Adipocyte (in vitro differentiated cells): ENCODE measurements around the gene TGFBR1.
A peak's percentile ranks its signal among the peaks of the same experiment; 100 is the strongest.

ENCODE experiments used
- DNase-seq: peaks from one replicate; pipeline ENCODE4 v3.0.0-alpha.2; 2015; ENCODE audit warnings: low read depth
- H3K27me3 ChIP-seq: replicated peaks from 2 replicates; pipeline ENCODE4 v1.7.0; 2013; ENCODE audit warnings: mild to moderate bottlenecking, low read length, moderate library complexity; ENCODE audit not compliant: control insufficient read depth, insufficient read depth
- H3K36me3 ChIP-seq: 2 replicates; pipeline ENCODE4 v1.7.0; 2013; ENCODE audit warnings: low read length, mild to moderate bottlenecking, moderate library complexity; ENCODE audit not compliant: control insufficient read depth, insufficient read depth, severe bottlenecking
- H3K4me1 ChIP-seq: 2 replicates; pipeline ENCODE4 v1.7.0; 2013; ENCODE audit warnings: mild to moderate bottlenecking, low read length, moderate library complexity; ENCODE audit not compliant: control insufficient read depth, insufficient read depth
- H3K4me3 ChIP-seq: 2 replicates; pipeline ENCODE4 v1.7.0; 2013; ENCODE audit warnings: mild to moderate bottlenecking, low read length, moderate library complexity
- H3K9ac ChIP-seq: 2 replicates; pipeline ENCODE4 v1.7.0; 2013; ENCODE audit warnings: mild to moderate bottlenecking, low read length, moderate library complexity
- H3K9me3 ChIP-seq: 2 replicates; pipeline ENCODE4 v1.7.0; 2013; ENCODE audit warnings: mild to moderate bottlenecking, low read length, moderate library complexity; ENCODE audit not compliant: control insufficient read depth

Gene TGFBR1

GRCh38 chr9:99078717-99079116 lies 26.2 kb upstream of the TGFBR1 start:
- Histone ChIP-seq H3K4me1 (peaks cover 9% of the 10 kb centered on the region), H3K4me3 (no peak overlapping the region), H3K36me3 (no peaks in the 10 kb centered on the region), H3K9me3 (no peaks in the 10 kb centered on the region), H3K27me3 (peaks cover 10% of the 10 kb centered on the region), H3K9ac (no peak overlapping the region)
- no peak for DNase-seq

GRCh38 chr9:99079542-99079941 lies 25.4 kb upstream of the TGFBR1 start:
- no peaks in the 10 kb centered on the region for H3K9me3 ChIP-seq
- no peak for DNase-seq
- H3K4me3 ChIP-seq = no peak overlapping the region
- H3K36me3 ChIP-seq = no peaks in the 10 kb centered on the region
- H3K4me1 ChIP-seq = peaks cover 9% of the 10 kb centered on the region
- peaks cover 10% of the 10 kb centered on the region for H3K27me3 ChIP-seq
- no peak overlapping the region for H3K9ac ChIP-seq

GRCh38 chr9:99083051-99083450 lies 21.9 kb upstream of the TGFBR1 start:
- no peak overlapping the region for H3K9ac ChIP-seq
- H3K4me3 ChIP-seq = no peak overlapping the region
- peaks cover 15% of the 10 kb centered on the region for H3K4me1 ChIP-seq
- no peak for DNase-seq
- H3K36me3 ChIP-seq = no peaks in the 10 kb centered on the region
- H3K27me3 ChIP-seq = peaks cover 10% of the 10 kb centered on the region
- no peaks in the 10 kb centered on the region for H3K9me3 ChIP-seq

- H3K4me3 ChIP-seq = peak overlapping the region; percentile 20
- H3K9me3 ChIP-seq = peaks cover 3% of the 10 kb centered on the region
- no peaks in the 10 kb centered on the region for H3K36me3 ChIP-seq
- peak; percentile 60 for DNase-seq
- H3K27me3 ChIP-seq = peaks cover 5% of the 10 kb centered on the region
- no peak overlapping the region for H3K9ac ChIP-seq
- H3K4me1 ChIP-seq = peaks cover 23% of the 10 kb centered on the region
These were observed 18.7 kb upstream of the TGFBR1 start for GRCh38 chr9:99085949-99086948.

- Histone ChIP-seq H3K4me1 (peaks cover 23% of the 10 kb centered on the region), H3K27me3 (peaks cover 5% of the 10 kb centered on the region), H3K9ac (no peak overlapping the region), H3K36me3 (no peaks in the 10 kb centered on the region), H3K9me3 (peaks cover 3% of the 10 kb centered on the region), H3K4me3 (no peak overlapping the region)
- no peak for DNase-seq
These were observed 17.5 kb upstream of the TGFBR1 start for GRCh38 chr9:99087462-99087861.

GRCh38 chr9:99090336-99091130 lies 14.4 kb upstream of the TGFBR1 start:
- Histone ChIP-seq H3K36me3 (no peaks in the 10 kb centered on the region), H3K4me1 (peaks cover 23% of the 10 kb centered on the region), H3K9ac (no peak overlapping the region), H3K27me3 (peaks cover 4% of the 10 kb centered on the region), H3K9me3 (peaks cover 3% of the 10 kb centered on the region), H3K4me3 (no peak overlapping the region)
- DNase-seq = no peak

- peaks cover 3% of the 10 kb centered on the region for H3K9me3 ChIP-seq
- peaks cover 8% of the 10 kb centered on the region for H3K4me1 ChIP-seq
- no peaks in the 10 kb centered on the region for H3K36me3 ChIP-seq
- H3K4me3 ChIP-seq = no peak overlapping the region
- H3K27me3 ChIP-seq = peaks cover 10% of the 10 kb centered on the region
- no peak overlapping the region for H3K9ac ChIP-seq
- no peak for DNase-seq
These were observed 12.0 kb upstream of the TGFBR1 start for GRCh38 chr9:99092643-99093491.

GRCh38 chr9:99093492-99093791 lies 11.5 kb upstream of the TGFBR1 start:
- no peak for DNase-seq
- Histone ChIP-seq H3K9ac (no peak overlapping the region), H3K9me3 (peaks cover 3% of the 10 kb centered on the region), H3K4me3 (no peak overlapping the region), H3K27me3 (peaks cover 10% of the 10 kb centered on the region), H3K4me1 (peaks cover 8% of the 10 kb centered on the region), H3K36me3 (no peaks in the 10 kb centered on the region)

- H3K27me3 ChIP-seq = peaks cover 10% of the 10 kb centered on the region
- no peak overlapping the region for H3K9ac ChIP-seq
- H3K4me3 ChIP-seq = no peak overlapping the region
- DNase-seq = no peak
- H3K4me1 ChIP-seq = peaks cover 4% of the 10 kb centered on the region
- H3K36me3 ChIP-seq = no peaks in the 10 kb centered on the region
- H3K9me3 ChIP-seq = no peaks in the 10 kb centered on the region
These were observed 9.3 kb upstream of the TGFBR1 start for GRCh38 chr9:99095565-99095964.

GRCh38 chr9:99096409-99096808 lies 8.5 kb upstream of the TGFBR1 start:
- Histone ChIP-seq H3K27me3 (peaks cover 10% of the 10 kb centered on the region), H3K9me3 (no peaks in the 10 kb centered on the region), H3K4me3 (no peak overlapping the region), H3K36me3 (no peaks in the 10 kb centered on the region), H3K9ac (no peak overlapping the region), H3K4me1 (no peaks in the 10 kb centered on the region)
- no peak for DNase-seq
